Upper lobe of left lung (tissue), 4 donors: Measurements from ENCODE around the gene PTPRK.

Source experiments
- POLR2A ChIP-seq, 4 donors: fragments of 450-650 bp; IDR thresholded peaks; one replicate each; pipeline ENCODE4 v1.5.1; 2016 to 2017; ENCODE audit warnings: antibody characterized with exemption in 4 of 4, mild to moderate bottlenecking in 2 of 4
- POLR2AphosphoS5 ChIP-seq, 2 donors: sonication (generic); formaldehyde crosslinking; IDR thresholded peaks; one replicate each; pipeline ENCODE4 v1.5.1; 2017; ENCODE audit warnings: antibody characterized with exemption in 2 of 2

GRCh38 chr6:128358244-128358776 lies 162.1 kb downstream of the PTPRK start:
- TF ChIP-seq POLR2AphosphoS5 (IDR thresholded peaks at IDR 0.05) (no peak), POLR2A (IDR thresholded peaks at IDR 0.05) (no peak)
